Osteoblast (primary cell): Measurements from ENCODE around the gene CYRIA. TPM values are rescaled to one million over a fixed set of nuclear protein-coding genes. Genes with fewer than 3 reads are reported as not detected.

ENCODE experiments used
- DNase-seq: peaks from one replicate; pipeline ENCODE4 v3.0.0; 2011; ENCODE audit warnings: low spot score, mixed read lengths; ENCODE audit not compliant: insufficient read length; ENCODE audit errors: missing footprints
- H2AFZ ChIP-seq: 2 replicates; pipeline ENCODE4 v1.6.0; 2011; ENCODE audit warnings: mild to moderate bottlenecking, low read length
- H3K27ac ChIP-seq: 2 replicates; pipeline ENCODE4 v1.5.1; 2011; ENCODE audit warnings: mild to moderate bottlenecking, low read depth, low read length, moderate library complexity
- H3K27me3 ChIP-seq: 2 replicates; pipeline ENCODE4 v1.6.0; 2012; ENCODE audit warnings: mild to moderate bottlenecking, control low read depth, inconsistent platforms, low read length, moderate library complexity; ENCODE audit not compliant: insufficient read depth
- H3K36me3 ChIP-seq: 2 replicates; pipeline ENCODE4 v1.5.1; 2011; ENCODE audit warnings: mild to moderate bottlenecking, low read length, control low read depth, moderate library complexity; ENCODE audit not compliant: insufficient read depth
- H3K4me1 ChIP-seq: 2 replicates; pipeline ENCODE4 v1.5.1; 2011; ENCODE audit warnings: mild to moderate bottlenecking, low read length, control low read depth, moderate library complexity; ENCODE audit not compliant: insufficient read depth
- H3K4me2 ChIP-seq: 2 replicates; pipeline ENCODE4 v1.6.0; 2011; ENCODE audit warnings: mild to moderate bottlenecking, low read length; ENCODE audit not compliant: insufficient read depth
- H3K4me3 ChIP-seq: fragments of 200-600 bp; sonication (generic); 3 replicates; pipeline ENCODE4 v1.5.1; 2012; ENCODE audit warnings: mild to moderate bottlenecking, low read length, inconsistent platforms; ENCODE audit not compliant: insufficient read depth
- H3K79me2 ChIP-seq: 2 replicates; pipeline ENCODE4 v1.6.0; 2012; ENCODE audit warnings: mild to moderate bottlenecking, low read length, control low read depth, inconsistent platforms; ENCODE audit not compliant: insufficient read depth
- H3K9me3 ChIP-seq: 2 replicates; pipeline ENCODE4 v1.5.1; 2011; ENCODE audit warnings: low read depth, low read length, control low read depth
- H4K20me1 ChIP-seq: 2 replicates; pipeline ENCODE4 v1.6.0; 2012; ENCODE audit warnings: mild to moderate bottlenecking, low read length, control low read depth; ENCODE audit not compliant: insufficient read depth
- total RNA-seq: library from RNA; depleted of rRNA; stranded (reverse); fragments of >200 nt; gene quantifications from 2 replicates; pipeline ENCODE4 v1.2.3, GENCODE V29; 2012
- TF ChIP-seq, protein P1 (sequence below): IDR thresholded peaks from 2 replicates; pipeline ENCODE4 v1.5.1; 2011; ENCODE audit warnings: mild to moderate bottlenecking, low read depth, low read length, moderate library complexity; ENCODE audit errors: extremely low read depth

Gene CYRIA
- total RNA-seq, 1 donor = 2.2 TPM

DNA sequence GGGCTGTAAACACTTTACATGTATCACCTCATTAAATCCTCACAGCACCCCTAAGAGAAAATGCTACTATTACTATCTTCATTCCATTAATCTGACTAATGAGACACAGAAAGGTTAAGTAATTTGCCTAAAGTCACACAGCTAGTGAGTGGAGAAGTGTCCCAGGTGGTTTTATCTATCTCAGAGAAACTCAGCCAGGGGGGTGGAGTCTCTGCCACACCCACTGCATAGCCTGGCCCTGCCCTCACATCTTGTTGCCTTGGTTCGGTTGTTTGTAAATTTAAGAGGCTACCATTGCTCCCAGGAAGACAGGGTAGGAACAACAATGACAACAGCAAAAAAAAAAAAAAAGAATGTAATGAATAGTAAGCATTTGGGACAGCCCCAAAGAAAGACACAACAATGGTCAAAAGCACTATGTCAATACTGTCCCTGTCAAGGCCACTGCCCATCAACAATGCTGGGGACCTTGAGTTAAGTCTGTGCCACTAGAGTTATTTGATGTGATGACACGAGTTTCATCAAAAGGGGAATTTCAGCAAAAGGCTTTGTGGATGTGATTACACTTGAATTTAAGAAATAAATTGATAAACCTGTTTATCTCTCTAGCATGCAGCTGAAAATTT lies 17.5 kb downstream of the CYRIA start:
- no peaks in the 10 kb centered on the region for H3K27me3 ChIP-seq
- no peak for DNase-seq
- no peak overlapping the region for H3K4me3 ChIP-seq
- no peak overlapping the region for H2AFZ ChIP-seq
- H3K79me2 ChIP-seq = no peaks in the 10 kb centered on the region
- H3K36me3 ChIP-seq = no peaks in the 10 kb centered on the region
- H3K4me1 ChIP-seq = peaks cover 28% of the 10 kb centered on the region
- H4K20me1 ChIP-seq = no peaks in the 10 kb centered on the region
- H3K27ac ChIP-seq = no peak overlapping the region
- TF ChIP-seq, protein P1, sequence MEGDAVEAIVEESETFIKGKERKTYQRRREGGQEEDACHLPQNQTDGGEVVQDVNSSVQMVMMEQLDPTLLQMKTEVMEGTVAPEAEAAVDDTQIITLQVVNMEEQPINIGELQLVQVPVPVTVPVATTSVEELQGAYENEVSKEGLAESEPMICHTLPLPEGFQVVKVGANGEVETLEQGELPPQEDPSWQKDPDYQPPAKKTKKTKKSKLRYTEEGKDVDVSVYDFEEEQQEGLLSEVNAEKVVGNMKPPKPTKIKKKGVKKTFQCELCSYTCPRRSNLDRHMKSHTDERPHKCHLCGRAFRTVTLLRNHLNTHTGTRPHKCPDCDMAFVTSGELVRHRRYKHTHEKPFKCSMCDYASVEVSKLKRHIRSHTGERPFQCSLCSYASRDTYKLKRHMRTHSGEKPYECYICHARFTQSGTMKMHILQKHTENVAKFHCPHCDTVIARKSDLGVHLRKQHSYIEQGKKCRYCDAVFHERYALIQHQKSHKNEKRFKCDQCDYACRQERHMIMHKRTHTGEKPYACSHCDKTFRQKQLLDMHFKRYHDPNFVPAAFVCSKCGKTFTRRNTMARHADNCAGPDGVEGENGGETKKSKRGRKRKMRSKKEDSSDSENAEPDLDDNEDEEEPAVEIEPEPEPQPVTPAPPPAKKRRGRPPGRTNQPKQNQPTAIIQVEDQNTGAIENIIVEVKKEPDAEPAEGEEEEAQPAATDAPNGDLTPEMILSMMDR = no peak
- no peaks in the 10 kb centered on the region for H3K9me3 ChIP-seq
- no peak overlapping the region for H3K4me2 ChIP-seq

DNA sequence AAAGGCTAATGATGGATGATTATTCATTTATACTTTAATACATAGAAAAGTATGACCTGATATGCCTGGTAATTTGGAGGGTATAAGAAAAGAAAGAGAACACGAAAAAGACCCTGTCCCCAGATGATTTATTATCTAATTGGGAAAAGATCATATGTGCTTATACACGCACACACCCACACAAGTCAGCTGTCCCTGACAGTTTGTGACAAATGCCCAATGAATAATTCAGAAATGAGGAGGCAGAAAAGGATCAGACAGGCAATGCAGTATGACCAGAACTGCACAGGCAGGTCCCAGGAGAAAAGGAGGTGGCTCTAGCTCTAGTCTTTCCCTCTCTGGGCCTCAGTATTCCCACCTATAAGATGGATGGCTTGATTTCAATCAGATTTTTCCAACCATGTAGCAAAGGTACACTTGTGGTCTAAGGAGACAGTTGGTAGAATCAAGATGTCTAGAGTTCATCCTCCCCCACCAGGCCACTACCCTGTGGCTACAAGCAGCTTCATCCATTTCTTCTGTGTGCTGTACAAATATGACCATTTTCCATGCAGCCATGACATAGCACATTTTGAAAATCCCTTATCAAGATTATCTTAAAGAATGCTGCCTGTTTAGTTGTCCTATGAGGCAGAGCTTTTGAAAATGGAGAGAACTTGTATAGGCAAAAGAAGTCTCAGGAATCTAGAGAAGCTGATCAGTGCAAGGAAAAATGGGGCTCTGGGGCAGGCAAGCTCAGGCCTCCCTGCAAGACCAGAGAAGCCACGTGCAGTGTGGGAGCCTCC lies 19.7 kb downstream of the CYRIA start:
- no peak overlapping the region for H2AFZ ChIP-seq
- H3K9me3 ChIP-seq = no peaks in the 10 kb centered on the region
- no peaks in the 10 kb centered on the region for H3K79me2 ChIP-seq
- TF ChIP-seq, protein P1 = no peak
- H3K27me3 ChIP-seq = no peaks in the 10 kb centered on the region
- peaks cover 15% of the 10 kb centered on the region for H3K4me1 ChIP-seq
- no peaks in the 10 kb centered on the region for H4K20me1 ChIP-seq
- H3K4me3 ChIP-seq = no peak overlapping the region
- no peaks in the 10 kb centered on the region for H3K36me3 ChIP-seq
- DNase-seq = no peak
- no peak overlapping the region for H3K4me2 ChIP-seq
- no peak overlapping the region for H3K27ac ChIP-seq

DNA sequence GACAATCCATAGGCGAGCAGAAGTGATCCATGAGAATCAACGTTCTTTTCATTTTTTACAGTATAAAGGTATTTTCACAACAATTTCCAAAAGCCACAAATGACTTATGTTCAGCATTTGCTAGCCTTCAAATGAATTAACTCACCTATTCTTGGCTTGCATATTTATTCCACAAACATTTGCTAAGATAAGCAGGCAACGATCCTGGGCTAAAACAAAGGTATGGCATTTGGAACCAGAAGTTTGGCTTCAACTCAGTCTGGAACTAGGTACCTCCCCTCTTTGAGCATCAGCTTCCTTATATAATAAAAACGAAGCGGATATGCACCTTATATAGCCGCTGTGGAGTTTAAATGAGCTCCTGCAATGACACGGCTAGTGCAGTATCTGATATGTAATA lies 20.5 kb downstream of the CYRIA start:
- Histone ChIP-seq H3K36me3 (no peaks in the 10 kb centered on the region), H3K4me2 (no peak overlapping the region), H3K27me3 (no peaks in the 10 kb centered on the region), H3K4me1 (peaks cover 6% of the 10 kb centered on the region), H3K27ac (no peak overlapping the region), H4K20me1 (no peaks in the 10 kb centered on the region), H3K79me2 (no peaks in the 10 kb centered on the region), H3K9me3 (no peaks in the 10 kb centered on the region), H3K4me3 (no peak overlapping the region), H2AFZ (no peak overlapping the region)
- DNase-seq = no peak
- TF ChIP-seq, protein P1 = no peak

DNA sequence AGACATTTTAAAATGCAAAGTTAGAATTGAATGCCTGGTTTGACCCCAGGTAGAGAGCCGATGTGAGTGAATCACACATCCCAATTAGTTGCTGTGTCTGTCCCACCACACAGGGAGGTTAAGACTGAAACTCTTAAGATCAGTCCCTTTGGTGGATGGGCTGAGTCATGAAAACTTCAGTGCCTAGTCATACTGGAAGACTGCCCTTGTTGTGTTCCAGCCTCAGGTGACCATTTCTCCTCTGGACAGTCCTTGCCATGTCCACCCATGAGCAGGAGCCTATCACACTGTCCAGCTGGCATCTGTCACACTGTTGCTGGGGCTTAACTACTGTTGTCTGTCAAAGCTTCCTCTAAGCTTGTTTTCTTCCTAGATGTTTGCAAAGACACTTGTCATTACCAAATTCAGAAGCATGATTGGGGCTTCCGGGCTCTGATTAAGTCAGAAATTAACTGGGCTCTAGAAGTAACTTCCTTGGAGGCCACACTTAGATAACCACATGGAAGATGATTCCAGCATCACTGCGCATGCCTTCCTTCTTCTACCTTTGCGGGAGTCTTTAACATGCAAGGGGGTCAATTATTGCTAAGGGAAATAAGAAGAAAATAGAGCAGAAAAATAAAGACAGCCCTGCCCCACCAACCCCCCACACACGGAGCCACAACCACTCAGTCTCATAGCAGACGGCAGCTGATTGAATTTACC lies 21.3 kb downstream of the CYRIA start:
- Histone ChIP-seq H2AFZ (no peak overlapping the region), H3K36me3 (no peaks in the 10 kb centered on the region), H3K9me3 (no peaks in the 10 kb centered on the region), H4K20me1 (no peaks in the 10 kb centered on the region), H3K27me3 (no peaks in the 10 kb centered on the region), H3K79me2 (no peaks in the 10 kb centered on the region), H3K4me2 (no peak overlapping the region), H3K4me3 (no peak overlapping the region), H3K4me1 (peaks cover 2% of the 10 kb centered on the region), H3K27ac (no peak overlapping the region)
- TF ChIP-seq, protein P1 = no peak
- DNase-seq = no peak
